GM18507 (cell line): ENCODE measurements around the gene ARHGEF5.
"Not testable (repeated sequence)": the region's sequence is repeated elsewhere in the genome, so short reads cannot be mapped to it uniquely, and the experiment has no call there.

Experiments
- DNase-seq: peaks from one replicate; pipeline ENCODE4 v3.0.0; 2011; ENCODE audit warnings: low read depth; ENCODE audit not compliant: insufficient read length; ENCODE audit errors: extremely low spot score
- FAIRE-seq: peaks from 2 replicates; lab custom pipeline; 2011; peaks lifted over from hg19 to GRCh38; lab: Jason Lieb, UNC

ARHGEF5 gene

DNA sequence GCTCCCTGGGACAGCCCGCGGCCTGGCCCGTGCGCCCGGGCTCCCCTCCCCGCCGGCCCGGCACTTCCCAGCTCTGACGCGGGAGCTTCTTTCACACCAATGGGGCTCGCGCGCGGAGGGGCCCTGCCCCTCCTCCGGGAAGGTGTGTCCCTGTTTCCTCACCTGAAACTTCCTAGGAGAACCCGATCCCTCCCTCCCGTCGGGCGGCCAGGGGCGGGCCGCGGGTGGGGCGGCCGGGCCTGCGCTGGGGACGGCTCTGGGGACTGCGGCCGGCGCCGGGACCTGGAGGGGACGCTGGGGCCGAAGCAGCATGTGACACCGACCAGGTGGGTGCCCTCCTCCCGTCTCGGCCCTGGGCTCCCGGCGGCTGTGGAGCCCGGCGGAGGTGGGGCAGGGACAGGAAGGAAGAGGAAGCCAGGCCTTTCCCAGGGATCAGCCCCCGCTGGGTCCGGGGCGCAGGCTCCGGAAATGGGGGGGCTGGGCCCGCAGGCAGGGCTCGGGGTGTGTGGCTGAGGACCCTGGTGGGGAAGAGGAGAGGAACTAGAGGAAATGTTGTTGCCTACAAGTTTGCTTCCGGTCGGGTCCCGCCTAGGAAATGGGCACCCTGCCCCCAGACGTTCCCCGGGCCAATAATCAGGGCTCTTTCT is at the start of gene ARHGEF5:
Gene ARHGEF5 (plus strand): TSS at position 227 of the 647 bp plus-strand sequence. CDS start 7,268 bp downstream, outside the sequence.
- not testable (repeated sequence) for FAIRE-seq

DNA sequence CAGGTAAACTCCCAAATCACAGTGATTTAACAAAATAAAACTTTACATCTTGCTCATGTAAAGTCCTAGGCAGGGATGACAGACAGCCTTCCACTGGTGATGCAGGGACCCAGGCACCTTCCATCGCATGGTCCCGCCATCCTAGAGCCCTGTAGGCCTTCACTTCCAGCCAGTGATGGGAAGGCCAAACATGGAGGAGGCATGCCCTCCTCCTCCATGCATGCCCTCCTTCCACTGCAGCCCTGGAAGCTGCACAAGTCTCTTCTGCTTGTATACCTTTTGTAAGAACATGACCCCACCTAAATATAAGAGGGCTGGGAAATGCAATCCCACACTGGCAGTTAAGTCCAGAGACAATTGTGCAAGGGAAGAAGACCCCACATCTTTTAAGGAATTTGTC is 45.5 kb upstream of the ARHGEF5 start:
- not testable (repeated sequence) for DNase-seq, FAIRE-seq

More for the DNA sequence above, at the start of gene ARHGEF5:
- not testable (repeated sequence) for DNase-seq

DNA sequence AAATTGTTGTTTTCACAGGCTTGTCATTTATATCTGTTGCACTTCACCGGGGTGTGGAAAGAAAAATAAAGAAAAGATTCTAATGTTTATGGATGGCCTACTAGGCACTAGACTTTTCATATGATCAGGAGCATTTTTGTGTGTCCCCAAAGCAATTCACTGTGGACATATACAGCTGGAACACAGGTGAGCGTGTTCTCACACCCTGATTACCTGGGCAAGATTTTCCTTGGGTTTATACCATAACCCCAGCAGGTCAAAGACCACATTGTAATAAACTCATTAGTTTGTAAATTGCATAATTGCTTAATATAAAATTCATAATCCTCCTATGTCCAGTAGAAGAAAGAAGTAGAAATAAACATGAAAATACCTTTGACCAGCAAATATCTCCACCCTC is 44.0 kb upstream of the ARHGEF5 start:
- not testable (repeated sequence) for FAIRE-seq, DNase-seq

DNA sequence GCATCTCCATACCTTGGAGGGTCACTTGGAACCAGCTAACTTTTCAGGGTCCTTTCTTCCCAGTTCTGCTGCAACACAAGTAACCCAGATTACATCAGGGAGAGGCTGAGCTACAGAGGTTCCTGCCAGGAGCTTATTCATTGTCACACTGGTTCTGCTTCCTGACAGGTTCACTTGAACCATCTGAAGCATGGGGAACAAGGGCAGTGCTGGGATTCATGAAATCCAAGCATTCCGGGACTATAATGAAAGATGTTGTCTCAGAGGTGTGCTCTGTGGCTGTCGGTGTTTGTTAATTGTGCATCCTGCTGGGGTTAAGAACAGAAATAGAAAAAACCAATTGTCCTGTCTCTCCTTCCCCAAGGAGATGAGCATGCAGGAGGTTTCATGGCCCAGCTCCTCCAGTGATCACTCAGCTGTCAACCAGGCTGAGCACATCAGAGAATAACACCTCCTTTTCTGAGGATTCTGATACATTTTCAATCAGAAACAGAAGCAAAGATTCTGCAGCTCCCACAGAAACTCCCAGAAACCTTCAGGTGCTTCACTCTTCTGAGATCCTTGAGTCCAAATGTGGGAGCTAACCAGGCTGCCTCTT is 43.2 kb upstream of the ARHGEF5 start, which contains the start of gene OR2A1:
Gene OR2A1 (plus strand): TSS at position 548 of the 598 bp plus-strand sequence. CDS start 5,706 bp downstream, outside the sequence.
- not testable (repeated sequence) for FAIRE-seq, DNase-seq

DNA sequence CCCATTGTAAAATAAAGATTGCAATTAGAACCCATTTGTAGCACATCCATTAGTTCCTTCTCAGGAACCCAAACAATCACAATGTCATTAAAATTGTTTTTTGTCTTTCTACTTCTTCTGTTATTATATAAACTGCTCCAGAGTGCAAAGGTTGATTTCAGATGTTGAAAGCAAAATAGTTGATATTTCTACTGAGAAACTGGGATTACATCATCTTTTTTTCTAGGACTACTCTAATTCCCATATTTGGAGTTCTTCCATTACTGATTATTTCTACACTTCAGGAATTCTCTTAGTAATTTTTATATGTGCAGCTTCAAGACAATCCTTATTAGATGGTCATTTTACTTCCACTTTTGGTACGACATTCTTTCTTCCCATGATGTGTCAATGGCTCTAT is 37.7 kb upstream of the ARHGEF5 start:
- DNase-seq, FAIRE-seq: not testable (repeated sequence)

DNA sequence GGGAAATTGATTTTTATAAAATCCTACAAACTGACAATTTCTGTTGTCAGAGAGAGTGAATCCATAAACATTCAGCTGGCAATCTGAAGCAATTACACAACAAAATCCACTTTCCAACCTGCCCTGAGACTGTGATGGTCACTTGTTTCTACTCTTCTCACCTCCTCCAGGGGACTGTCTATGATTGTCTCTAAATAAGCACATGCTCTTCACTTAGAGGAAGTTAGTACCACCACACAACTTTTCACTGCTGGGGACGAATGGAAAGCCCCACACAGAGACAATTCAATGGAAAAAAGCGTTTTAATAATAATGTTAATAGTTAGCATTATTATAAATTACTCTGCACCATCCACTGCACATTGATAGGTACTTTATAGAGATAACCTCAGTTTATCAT is 35.7 kb upstream of the ARHGEF5 start:
- FAIRE-seq, DNase-seq: not testable (repeated sequence)

DNA sequence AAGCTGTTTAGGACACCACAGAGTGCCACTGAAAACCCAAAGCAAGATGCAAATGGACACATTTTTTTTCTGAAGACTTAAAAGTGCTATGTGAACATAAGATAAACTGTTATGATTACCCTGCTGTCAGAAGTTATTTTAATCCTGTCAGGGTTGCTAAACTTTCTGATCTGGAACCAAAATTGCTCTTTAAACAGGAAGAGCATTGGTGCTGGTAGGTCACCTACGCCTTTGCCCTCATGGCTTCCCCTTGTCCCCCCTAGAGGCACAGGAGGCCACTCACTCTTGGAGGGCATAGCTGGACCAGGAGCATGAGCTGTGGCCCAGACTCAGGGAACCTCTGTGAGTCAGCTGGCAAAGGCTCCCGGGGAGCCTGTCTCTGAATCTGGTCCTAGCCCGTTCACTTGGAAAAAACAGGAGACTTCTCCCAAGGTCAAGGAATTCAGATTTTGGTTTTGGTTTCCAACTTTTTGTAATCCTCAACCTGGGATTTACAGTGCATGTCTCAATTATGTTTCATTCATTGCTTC is 33.5 kb upstream of the ARHGEF5 start:
- not testable (repeated sequence) for DNase-seq, FAIRE-seq

GRCh38 chr7:144323359-144323758 is 31.8 kb upstream of the ARHGEF5 start:
- DNase-seq, FAIRE-seq: not testable (repeated sequence)

DNA sequence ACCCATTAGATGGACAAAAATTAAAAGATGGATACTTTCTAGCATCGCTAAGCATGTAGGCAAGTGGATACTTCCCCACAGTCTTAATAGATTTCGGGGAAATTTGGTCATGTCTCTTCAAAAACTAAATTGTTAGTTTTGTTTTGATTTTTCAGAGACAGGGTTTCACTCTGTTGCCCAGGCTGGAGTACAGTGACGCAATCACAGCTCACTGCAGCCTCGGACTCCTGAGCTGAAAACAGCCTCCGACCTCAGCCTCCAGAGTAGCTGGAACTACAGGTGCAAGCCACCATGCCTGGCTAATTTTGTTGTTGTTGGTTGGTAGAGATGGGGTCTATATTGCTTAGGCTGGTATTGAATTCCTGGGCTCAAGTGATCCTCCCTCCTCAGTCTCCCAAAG is 29.3 kb upstream of the ARHGEF5 start:
- not testable (repeated sequence) for FAIRE-seq, DNase-seq

- FAIRE-seq, DNase-seq: not testable (repeated sequence)
Measured at GRCh38 chr7:144330044-144330443, 25.2 kb upstream of the ARHGEF5 start.

- FAIRE-seq: peak; percentile 44
- not testable (repeated sequence) for DNase-seq
Measured at GRCh38 chr7:144331221-144331995, 23.8 kb upstream of the ARHGEF5 start.

DNA sequence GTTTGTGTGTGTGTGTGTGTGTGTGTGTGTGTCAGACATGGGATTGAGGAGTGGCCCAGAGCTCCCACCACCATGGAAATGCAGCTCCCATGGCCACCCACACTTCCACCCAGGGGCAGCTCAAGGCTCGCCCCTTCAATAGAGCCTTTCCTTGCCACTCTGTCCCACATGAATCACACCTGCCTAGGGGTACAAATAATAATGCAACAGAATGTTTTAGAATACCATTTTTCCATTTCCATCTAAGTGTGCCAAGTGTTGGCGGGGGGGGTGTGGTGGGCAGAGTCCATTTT is 23.3 kb upstream of the ARHGEF5 start:
- DNase-seq, FAIRE-seq: not testable (repeated sequence)

- FAIRE-seq: peak; percentile 48
- not testable (repeated sequence) for DNase-seq
Measured at GRCh38 chr7:144348625-144349024, 6.6 kb upstream of the ARHGEF5 start.

DNA sequence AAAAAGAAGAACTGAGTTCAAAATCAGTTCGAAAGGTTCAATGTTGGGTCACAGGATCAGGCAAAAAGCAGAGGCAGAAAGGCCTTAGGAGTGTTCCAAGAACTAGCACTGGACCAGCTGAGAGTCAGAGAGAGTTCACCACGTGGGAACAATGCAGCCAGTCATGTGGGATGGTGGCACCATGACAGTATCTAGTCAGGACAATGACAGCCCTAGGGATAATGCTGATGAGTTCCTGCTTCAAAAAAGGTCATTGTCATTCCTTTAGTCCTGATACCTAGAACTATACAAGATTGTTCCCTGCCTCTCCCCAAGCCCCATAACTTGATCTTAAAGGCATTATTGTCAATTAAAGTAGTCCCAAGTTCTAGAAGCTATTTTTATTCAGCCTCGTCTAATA is 3.5 kb upstream of the ARHGEF5 start:
- FAIRE-seq: not testable (repeated sequence)

GRCh38 chr7:144356185-144356584 is 983 bp downstream of the ARHGEF5 start:
- not testable (repeated sequence) for DNase-seq

More for the DNA sequence above, 3.5 kb upstream of the ARHGEF5 start:
- DNase-seq: not testable (repeated sequence)

GRCh38 chr7:144356860-144357259 is 1.7 kb downstream of the ARHGEF5 start:
- DNase-seq, FAIRE-seq: not testable (repeated sequence)

More at GRCh38 chr7:144356185-144356584, 983 bp downstream of the ARHGEF5 start:
- FAIRE-seq: not testable (repeated sequence)

GRCh38 chr7:144362061-144362460 is 6.9 kb downstream of the ARHGEF5 start:
- FAIRE-seq, DNase-seq: not testable (repeated sequence)

- not testable (repeated sequence) for FAIRE-seq, DNase-seq
Measured at GRCh38 chr7:144365523-144365922, 10.3 kb downstream of the ARHGEF5 start.

DNA sequence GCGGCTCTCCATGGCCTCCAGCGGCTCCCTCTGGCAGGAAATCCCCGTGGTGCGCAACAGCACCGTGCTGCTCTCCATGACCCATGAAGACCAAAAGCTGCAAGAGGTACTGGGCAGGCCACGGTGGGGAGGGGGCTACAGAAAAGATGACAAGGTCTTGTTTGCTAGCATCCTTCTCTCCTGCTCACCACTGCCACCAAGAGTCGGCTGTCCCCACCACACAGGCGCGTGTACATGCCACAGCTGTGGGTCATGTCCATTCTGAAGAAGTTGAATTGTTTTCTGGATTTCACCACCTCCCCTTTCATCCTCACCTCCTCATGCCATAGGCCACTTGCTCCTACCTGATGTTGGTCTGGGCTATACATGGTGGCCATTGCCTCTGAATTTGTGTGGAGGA is 12.0 kb downstream of the ARHGEF5 start:
- FAIRE-seq, DNase-seq: not testable (repeated sequence)
